OCI-LY1 (cell line): ENCODE results near the gene CH25H.

ENCODE experiments used
- H2AFZ ChIP-seq: fragments of 200-600 bp; sonication (generic), shearing (Covaris generic); 2 replicates; pipeline ENCODE4 v1.6.0; 2014; ENCODE audit warnings: antibody characterized with exemption, mild to moderate bottlenecking, low read length
- H3F3A ChIP-seq: fragments of 200-600 bp; sonication (generic), shearing (Covaris generic); 2 replicates; pipeline ENCODE4 v1.6.0; 2014; ENCODE audit warnings: mild to moderate bottlenecking, antibody characterized with exemption, low read length, moderate library complexity; ENCODE audit not compliant: insufficient read depth
- H3K27ac ChIP-seq: fragments of 200-600 bp; sonication (generic); 2 replicates; pipeline ENCODE4 v1.5.1; 2014; ENCODE audit warnings: low read length, mixed run types, mild to moderate bottlenecking, low read depth; ENCODE audit not compliant: poor library complexity, severe bottlenecking
- H3K27me3 ChIP-seq: fragments of 200-600 bp; sonication (generic); 2 replicates; pipeline ENCODE4 v1.6.0; 2014; ENCODE audit warnings: antibody characterized with exemption, mild to moderate bottlenecking, low read length, moderate library complexity; ENCODE audit not compliant: insufficient read depth
- H3K36me3 ChIP-seq: fragments of 200-600 bp; sonication (generic); 2 replicates; pipeline ENCODE4 v1.6.1; 2014; ENCODE audit warnings: mild to moderate bottlenecking, antibody characterized with exemption, low read length, moderate library complexity, mixed read lengths; ENCODE audit not compliant: insufficient read depth
- H3K4me1 ChIP-seq: fragments of 200-600 bp; sonication (generic); 2 replicates; pipeline ENCODE4 v1.5.1; 2014; ENCODE audit warnings: mild to moderate bottlenecking, low read length, moderate library complexity; ENCODE audit not compliant: insufficient read depth, severe bottlenecking
- H3K4me2 ChIP-seq: fragments of 200-600 bp; sonication (generic), shearing (Covaris generic); 2 replicates; pipeline ENCODE4 v1.6.1; 2014; ENCODE audit warnings: low read length
- H3K4me3 ChIP-seq: fragments of 200-600 bp; sonication (generic); 2 replicates; pipeline ENCODE4 v1.5.1; 2014; ENCODE audit warnings: low read length, low read depth, mild to moderate bottlenecking, mixed read lengths; ENCODE audit not compliant: poor library complexity, severe bottlenecking
- H3K79me2 ChIP-seq: fragments of 200-600 bp; shearing (Covaris generic); 2 replicates; pipeline ENCODE4 v1.6.1; 2016; ENCODE audit warnings: mixed run types, low read length, mixed read lengths; ENCODE audit not compliant: insufficient read depth
- H3K9ac ChIP-seq: fragments of 200-600 bp; sonication (generic), shearing (Covaris generic); 2 replicates; pipeline ENCODE4 v1.6.1; 2014; ENCODE audit warnings: mild to moderate bottlenecking, low read length, mixed read lengths
- H3K9me2 ChIP-seq: fragments of 200-600 bp; sonication (generic), shearing (Covaris generic); 2 replicates; pipeline ENCODE4 v1.6.1; 2014; ENCODE audit warnings: low read depth, mild to moderate bottlenecking, low read length, mixed read lengths
- H3K9me3 ChIP-seq: fragments of 200-600 bp; shearing (Covaris generic); 2 replicates; pipeline ENCODE4 v1.6.1; 2014; ENCODE audit warnings: low read length, mixed read lengths
- H4K20me1 ChIP-seq: fragments of 200-600 bp; sonication (generic), shearing (Covaris generic); 2 replicates; pipeline ENCODE4 v1.6.0; 2016; ENCODE audit warnings: mild to moderate bottlenecking, low read length; ENCODE audit not compliant: insufficient read depth
- EZH2 ChIP-seq: fragments of 200-600 bp; sonication (generic), shearing (Covaris generic); IDR thresholded peaks from 2 replicates; pipeline ENCODE4 v1.8.0; 2017; ENCODE audit warnings: borderline replicate concordance, mixed run types, mild to moderate bottlenecking, antibody characterized with exemption, low read length, moderate library complexity, mixed read lengths
- TF ChIP-seq, protein P1 (sequence below): fragments of 200-600 bp; sonication (generic), shearing (Covaris generic); IDR thresholded peaks from 2 replicates; pipeline ENCODE4 v1.5.1; 2017; ENCODE audit warnings: mild to moderate bottlenecking, antibody characterized with exemption, low read length, moderate library complexity, mixed read lengths

CH25H gene

GRCh38 chr10:89164920-89165319 is 42.2 kb downstream of the CH25H start:
- Histone ChIP-seq H3K9me3 (no peaks in the 10 kb centered on the region), H3K9ac (no peak overlapping the region), H3F3A (no peaks in the 10 kb centered on the region), H3K27me3 (no peaks in the 10 kb centered on the region), H3K27ac (no peak overlapping the region), H2AFZ (no peak overlapping the region), H3K79me2 (no peaks in the 10 kb centered on the region), H3K4me1 (no peaks in the 10 kb centered on the region), H4K20me1 (no peaks in the 10 kb centered on the region), H3K4me3 (no peak overlapping the region), H3K36me3 (no peaks in the 10 kb centered on the region), H3K4me2 (no peak overlapping the region), H3K9me2 (no peaks in the 10 kb centered on the region)
- TF ChIP-seq, protein P1, sequence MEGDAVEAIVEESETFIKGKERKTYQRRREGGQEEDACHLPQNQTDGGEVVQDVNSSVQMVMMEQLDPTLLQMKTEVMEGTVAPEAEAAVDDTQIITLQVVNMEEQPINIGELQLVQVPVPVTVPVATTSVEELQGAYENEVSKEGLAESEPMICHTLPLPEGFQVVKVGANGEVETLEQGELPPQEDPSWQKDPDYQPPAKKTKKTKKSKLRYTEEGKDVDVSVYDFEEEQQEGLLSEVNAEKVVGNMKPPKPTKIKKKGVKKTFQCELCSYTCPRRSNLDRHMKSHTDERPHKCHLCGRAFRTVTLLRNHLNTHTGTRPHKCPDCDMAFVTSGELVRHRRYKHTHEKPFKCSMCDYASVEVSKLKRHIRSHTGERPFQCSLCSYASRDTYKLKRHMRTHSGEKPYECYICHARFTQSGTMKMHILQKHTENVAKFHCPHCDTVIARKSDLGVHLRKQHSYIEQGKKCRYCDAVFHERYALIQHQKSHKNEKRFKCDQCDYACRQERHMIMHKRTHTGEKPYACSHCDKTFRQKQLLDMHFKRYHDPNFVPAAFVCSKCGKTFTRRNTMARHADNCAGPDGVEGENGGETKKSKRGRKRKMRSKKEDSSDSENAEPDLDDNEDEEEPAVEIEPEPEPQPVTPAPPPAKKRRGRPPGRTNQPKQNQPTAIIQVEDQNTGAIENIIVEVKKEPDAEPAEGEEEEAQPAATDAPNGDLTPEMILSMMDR = no peak
- TF ChIP-seq EZH2 = no peak

GRCh38 chr10:89164080-89164479 is 43.0 kb downstream of the CH25H start:
- Histone ChIP-seq H3K4me3 (no peak overlapping the region), H3K79me2 (no peaks in the 10 kb centered on the region), H3K36me3 (no peaks in the 10 kb centered on the region), H3K9ac (no peak overlapping the region), H4K20me1 (no peaks in the 10 kb centered on the region), H3K9me2 (no peaks in the 10 kb centered on the region), H3F3A (no peaks in the 10 kb centered on the region), H3K27me3 (no peaks in the 10 kb centered on the region), H2AFZ (no peak overlapping the region), H3K4me2 (no peak overlapping the region), H3K4me1 (no peaks in the 10 kb centered on the region), H3K27ac (no peak overlapping the region), H3K9me3 (no peaks in the 10 kb centered on the region)
- TF ChIP-seq, protein P1 = no peak
- no peak for TF ChIP-seq EZH2

DNA sequence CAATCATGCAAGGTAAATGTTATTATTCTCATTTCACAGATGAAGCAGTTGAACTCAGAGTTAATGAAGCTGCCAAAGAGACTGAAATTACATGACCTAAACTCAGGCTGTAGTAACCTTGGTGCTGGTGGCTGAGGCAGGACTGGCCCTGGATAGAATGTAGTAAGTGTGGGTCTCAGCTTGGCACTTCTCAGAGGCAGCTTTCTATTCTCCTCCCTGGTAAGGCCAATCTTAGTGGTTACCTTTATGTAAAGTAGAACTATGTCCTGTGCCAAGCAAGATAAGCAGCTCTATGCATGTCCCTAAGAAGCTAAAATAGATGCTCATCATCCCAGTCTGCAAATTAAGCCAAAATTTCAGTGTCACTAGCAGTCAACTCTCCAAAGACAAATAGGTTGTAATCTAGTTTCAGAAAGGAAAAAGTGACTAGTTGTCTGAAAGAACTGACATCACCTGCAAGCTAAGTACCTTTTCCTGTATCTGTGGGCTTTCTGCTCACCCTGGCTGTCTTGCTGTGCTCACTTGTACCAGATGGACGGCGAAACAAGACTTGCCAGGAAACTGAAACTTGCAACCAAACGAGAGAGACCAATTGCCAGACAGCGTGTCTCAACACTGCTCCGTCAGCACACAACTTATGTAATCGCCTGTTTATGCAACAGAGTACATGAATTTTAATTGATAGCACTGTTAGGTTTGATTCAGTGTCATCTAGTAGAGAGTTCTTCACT is 43.7 kb downstream of the CH25H start:
- H3K79me2 ChIP-seq = no peaks in the 10 kb centered on the region
- no peaks in the 10 kb centered on the region for H3F3A ChIP-seq
- H3K27me3 ChIP-seq = no peaks in the 10 kb centered on the region
- no peaks in the 10 kb centered on the region for H4K20me1 ChIP-seq
- no peak overlapping the region for H3K4me2 ChIP-seq
- H3K9me3 ChIP-seq = no peaks in the 10 kb centered on the region
- H3K36me3 ChIP-seq = no peaks in the 10 kb centered on the region
- H3K4me1 ChIP-seq = no peaks in the 10 kb centered on the region
- no peak overlapping the region for H3K9ac ChIP-seq
- H3K4me3 ChIP-seq = no peak overlapping the region
- TF ChIP-seq EZH2 = no peak
- TF ChIP-seq, protein P1 = no peak
- no peak overlapping the region for H2AFZ ChIP-seq
- H3K9me2 ChIP-seq = no peaks in the 10 kb centered on the region
- no peak overlapping the region for H3K27ac ChIP-seq
